Iris pigment epithelial cell (primary cell): Measurements from ENCODE around the gene DPM3.
A peak's percentile ranks its signal among the peaks of the same experiment; 100 is the strongest.
"Not testable (repeated sequence)": the region's sequence is repeated elsewhere in the genome, so short reads cannot be mapped to it uniquely, and the experiment has no call there.

Experiments
- DNase-seq: peaks from one replicate; pipeline ENCODE4 v3.0.0-alpha.2; 2011; ENCODE audit warnings: low read depth

DPM3 gene

DNA sequence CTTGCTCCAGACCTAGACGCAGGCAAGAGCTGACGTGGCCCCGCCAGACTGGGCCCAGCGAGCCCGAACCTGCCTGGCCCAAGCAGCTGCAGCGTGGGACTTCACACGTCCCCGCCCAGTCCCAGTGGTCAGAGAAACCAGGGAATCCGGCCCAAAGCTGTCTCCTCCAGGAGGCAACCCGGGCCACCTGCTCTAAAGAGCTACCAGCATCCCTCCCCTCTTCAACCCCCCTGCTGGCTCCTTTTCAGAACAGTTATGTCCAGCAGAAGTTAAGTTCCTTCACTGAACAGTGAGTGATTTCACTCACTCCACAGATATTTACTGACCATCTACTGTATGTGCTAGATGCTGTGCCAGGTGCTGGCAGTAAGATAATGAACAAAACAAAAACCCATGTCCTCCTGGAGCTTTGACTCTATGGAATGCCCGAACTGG is 14.8 kb downstream of the DPM3 start:
- DNase-seq, result no peak

DNA sequence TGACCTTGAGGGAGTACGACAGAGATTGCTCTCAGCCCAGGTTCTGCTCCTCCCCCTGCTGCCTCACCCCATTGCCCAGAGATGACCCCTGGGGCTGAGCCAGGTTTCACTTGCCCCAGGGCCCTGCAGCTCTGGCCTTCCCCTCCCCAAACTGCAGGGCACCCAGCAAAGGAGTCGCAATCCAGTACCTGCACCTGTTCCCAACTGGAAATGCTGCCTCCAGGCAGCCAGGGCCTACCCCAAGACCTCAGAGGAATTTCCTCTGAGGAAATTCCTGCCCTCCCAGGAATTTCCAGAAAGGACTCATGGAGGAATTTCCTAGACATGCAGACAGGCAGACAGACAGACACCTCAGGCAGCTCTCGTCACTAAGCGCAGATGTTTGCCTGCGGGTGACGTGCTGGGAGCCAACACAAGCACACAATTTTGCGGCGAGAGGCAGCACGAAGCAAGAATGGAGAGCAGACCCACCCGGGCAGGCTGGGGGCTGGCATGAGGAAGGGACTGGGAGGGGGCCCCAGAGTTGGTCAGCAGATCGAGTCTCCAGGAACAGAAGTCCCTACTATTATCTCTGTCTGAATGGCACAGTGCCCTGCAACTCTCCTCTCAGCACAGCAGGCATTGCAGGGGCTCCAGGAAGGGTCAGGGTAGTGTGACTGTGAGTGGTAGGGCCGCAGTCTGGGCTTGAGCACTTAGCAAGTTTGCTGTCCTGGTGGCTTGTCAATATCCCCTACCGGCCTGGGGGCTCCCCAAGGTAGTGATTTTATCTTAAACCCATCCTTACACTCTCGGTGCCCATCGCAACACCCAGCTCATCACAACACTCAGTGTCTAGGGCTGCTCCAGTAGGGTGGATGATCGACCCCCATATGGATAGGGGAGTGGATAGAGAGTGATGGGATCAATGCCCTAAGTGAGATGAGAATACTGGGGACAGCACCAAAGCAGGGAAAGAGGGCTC is 15.5 kb downstream of the DPM3 start:
- DNase-seq, result peak; percentile 11

DNA sequence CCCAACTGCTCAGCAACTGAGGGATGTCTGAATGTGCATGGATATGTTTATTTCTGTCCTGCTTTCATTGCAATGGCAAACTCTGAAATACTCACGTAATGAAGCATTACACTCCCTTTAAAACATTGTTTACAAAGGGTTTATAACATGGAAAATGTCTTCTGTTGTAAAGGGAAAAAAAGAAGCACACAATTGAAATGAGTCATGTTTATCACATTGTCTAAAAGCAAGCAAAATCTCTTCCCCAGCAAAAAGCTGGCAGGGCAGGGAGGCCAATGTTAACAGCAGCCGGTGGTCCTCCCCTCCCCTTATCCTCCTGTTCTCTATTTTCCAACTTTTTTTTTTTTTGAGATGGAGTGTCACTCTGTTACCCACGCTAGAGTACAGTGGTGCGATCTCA is 16.5 kb downstream of the DPM3 start:
- DNase-seq, result no peak

DNA sequence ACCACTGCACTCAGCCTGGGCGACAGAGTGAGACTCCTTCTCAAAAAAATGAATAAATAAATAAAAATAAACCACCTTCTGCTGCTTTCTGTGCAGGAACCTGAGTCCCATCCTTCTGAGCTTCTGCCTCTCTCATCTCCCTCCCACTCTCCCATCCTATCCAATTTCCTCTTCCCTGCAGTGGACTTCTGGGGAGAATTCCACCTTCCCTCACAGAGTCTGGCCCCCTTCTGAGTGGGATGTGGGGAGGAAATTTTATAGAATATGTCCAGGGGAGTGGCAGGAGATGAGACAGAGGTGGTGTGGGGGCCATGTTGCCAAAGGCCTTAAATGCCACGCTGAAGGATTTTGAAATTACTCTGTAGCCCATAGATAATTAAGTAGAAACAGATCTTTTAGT is 18.0 kb downstream of the DPM3 start:
- no peak for DNase-seq

DNA sequence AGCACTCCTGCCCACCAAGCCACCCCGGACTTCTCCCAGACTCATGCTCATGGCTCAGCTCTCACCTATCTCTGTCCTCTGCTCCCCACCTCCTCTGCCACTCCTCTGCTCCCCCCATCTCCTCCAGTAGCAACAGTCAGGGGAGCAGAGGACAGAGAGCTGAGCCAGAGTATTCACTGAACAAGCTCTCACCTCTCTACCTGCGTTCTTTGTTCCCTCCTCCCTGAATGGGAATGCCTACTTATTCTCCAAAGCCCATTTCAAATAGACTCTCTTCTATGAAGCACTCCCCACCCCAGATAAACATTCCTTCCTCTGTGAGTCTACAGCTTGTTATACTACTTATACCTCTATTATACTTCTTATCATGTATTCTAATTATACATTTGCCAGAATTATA is 19.1 kb downstream of the DPM3 start:
- DNase-seq, result no peak

DNA sequence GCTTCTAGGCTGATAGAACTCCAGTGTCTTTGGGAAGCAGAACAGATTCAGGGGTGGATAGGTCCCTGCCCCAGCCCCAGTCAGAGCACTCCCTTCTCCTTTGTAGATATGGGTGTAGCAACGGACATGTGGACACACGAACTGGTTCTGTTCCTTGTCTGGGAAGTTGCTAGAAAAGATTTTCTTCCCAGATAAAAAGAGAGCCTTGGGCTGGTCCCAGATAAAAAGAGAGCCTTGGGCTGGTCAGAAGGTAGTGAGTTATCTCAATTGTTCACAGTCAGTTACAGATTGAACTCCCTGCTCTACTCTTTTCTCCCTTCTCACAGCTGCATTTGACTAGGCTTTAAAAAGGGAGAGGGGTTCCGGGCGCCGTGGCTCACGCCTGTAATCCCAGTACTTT is 20.1 kb downstream of the DPM3 start:
- no peak for DNase-seq

DNA sequence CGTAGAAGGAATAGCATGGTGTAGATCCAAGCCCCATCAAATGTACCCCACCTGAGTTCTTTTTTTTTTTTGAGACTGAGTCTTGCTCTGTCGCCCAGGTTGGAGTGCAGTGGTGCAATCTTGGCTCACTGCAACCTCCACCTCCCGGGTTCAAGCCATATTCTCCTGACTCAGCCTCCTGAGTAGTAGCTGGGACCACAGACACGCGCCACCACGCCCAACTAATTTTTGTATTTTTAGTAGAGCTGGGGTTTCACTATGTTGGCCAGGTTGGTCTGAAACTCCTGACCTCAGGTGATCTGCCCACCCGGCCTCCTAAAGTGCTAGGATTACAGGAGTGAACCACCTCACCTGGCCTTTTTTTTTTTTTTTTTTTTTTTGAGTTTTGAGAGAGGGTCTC is 22.2 kb downstream of the DPM3 start:
- DNase-seq, result not testable (repeated sequence)

DNA sequence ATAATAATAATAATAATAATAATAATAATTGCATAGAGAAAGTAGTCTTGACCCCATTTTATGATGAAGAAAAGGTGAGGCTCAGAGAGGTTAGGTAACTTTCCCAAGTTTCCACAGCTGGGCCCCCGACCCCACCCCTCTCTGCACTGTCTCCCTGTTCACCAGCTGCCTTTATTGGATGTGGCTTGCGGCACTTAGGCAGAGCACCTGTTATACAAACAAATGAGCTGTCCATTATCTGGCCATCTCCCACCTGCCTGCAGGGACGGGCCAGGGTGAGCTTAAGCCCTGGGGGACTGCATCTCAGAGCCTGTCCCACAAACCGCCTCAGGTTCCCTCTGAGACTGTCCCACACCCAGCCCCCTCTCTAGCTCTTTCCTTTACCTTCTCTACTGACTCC is 22.7 kb downstream of the DPM3 start:
- DNase-seq, result no peak

DNA sequence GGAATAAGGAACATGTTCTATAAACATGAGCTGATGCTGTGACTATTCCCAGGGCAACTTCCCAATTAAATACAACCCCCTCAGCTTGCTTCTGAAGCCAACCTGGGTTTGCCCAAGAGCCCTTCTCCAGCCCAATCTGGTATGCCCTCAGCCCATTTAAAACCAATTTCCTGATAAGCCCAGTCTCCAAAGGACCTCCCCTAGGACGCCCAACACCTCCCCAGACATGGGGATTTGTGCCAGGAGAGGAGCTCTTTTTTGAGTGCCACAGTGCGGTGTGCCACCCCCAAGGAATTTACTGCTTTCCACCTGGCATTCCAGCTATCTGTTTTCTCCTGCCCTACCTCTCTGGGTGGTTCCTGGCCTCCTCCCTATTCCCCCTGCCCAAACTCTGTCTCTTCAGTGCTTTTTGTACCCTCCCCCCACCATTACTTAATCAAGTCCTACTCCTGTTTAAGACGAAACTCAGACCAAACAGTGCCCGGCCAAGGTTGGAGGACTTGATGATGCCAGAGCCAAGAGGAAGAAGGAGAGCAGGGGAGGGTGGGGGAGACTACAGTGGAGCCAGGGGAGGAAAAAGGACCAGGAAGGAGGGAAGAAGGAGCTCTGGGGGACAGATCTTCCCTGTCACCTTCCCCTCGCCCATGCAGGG is 24.1 kb downstream of the DPM3 start:
- no peak for DNase-seq

DNA sequence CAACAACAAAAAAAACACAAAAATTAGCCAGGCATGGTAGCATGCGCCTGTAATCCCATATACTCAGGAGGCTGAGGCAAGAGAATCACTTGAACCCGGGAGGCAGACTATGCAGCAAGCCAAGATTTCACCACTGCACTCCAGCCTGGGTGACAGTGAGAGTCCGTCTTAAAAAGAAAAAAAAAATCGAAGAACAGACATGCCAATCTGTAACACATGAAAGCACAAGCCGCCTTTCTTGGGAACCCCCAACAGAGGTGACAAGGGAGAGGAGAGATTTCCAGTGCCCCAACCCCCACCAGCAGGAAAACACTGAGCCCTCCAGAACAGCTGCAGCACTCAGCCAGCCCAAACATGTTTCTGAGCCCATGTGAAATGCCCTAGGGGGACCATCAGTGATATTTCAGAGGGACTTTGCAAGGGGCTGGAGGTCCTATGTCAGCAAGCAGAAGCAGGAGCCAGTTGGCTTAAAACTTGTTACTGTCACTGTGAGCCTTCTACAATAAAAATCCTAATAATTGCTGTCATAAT is 26.8 kb downstream of the DPM3 start:
- DNase-seq, result no peak

DNA sequence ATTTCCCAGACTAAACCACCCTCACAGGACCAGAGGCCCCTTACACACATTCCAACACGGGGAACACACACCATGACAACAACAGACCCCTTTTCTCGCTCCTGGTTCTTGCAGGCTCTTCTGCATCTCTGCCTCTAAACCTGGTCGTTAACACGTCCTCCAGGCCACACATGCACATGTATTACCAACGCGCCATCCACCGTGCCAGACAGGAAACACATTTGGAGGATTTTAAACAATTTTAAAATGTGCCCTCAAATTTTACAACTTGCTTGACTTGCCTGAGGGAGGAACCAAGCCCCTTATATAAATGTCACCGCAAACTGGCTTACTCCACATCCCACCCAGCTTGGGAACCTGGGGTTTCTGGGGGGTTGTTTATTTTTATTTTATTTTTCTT is 29.5 kb downstream of the DPM3 start:
- DNase-seq, result no peak

DNA sequence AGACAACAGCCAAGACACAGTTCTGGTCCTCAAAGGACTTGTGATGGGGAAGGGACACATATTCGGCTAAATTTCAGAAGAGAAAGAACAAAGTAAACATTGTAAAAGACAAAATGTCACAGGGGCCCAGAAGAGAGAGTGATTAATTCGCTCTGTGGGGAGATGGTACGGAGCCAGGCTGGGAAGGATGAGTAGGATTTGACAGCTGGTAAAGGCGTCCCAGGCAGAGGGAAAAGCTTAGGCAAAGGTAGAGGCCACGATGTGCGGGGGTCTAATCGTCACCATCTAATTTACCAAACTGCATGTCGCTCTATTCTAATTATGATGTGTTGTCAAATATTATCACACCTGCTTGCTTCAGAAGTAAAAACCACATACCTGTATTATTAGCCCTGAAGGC is 29.9 kb downstream of the DPM3 start:
- DNase-seq, result no peak

DNA sequence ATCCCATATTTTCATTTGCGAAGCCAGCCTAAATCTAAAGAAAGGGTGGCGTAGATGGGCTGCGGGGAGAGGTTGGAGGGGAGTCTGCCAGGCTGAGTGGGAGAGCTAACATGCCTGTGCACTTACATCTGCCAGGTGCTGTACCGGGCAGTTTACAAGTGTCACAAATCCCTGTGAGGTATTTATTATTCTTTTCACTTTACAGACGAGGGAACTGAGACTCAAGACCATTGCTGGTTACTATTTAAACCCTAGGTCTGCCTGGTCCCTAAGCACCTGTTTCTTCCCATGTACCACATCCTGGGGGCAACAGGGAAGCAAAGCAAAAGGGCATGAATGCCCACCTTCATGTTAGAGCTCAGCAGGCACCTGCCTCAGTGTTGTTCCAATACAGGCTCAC is 32.0 kb downstream of the DPM3 start:
- DNase-seq, result no peak

DNA sequence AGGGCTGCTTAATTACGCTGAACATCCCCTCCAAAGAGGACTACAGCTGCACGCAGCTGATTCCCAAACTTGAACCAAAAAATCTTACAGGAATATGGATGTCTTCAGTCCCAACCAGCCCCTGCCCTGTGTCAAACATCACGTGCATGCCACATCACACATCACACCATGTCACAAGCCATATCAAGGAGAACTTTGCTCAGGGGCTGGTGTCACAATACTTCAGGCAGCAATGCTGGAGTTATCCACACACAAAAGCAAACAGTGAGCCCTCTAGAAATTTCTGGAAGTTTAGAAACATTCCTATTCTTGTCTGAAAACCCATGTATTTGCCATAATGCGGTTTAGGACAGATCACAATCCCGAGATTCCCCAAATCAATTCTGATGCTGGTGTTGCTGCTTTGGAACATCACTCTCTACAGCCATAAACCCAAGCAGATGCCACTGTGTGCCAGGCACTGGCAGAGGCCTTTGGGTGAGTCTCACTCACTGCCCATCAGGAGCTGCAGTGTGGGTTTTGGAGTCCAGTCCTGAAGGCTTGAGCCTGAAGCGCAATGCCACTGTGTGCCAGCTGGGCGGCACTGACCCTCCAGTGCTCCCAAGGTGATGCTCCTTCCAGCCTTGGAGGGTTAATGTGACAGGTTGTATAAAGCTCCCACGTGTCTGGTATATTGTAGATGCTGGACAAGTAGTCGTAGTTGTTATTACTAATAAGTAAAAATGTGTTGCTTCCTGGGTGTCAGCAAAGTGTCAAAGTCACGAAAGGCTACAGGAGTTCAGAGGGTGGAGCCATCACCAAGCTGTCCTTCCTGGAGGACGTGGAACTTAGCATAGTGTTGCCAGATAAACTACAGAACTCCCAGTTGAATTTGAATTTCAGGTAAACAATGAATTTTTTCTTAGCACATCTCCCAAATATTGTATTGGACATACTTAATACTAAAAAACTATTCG is 32.7 kb downstream of the DPM3 start:
- no peak for DNase-seq

DNA sequence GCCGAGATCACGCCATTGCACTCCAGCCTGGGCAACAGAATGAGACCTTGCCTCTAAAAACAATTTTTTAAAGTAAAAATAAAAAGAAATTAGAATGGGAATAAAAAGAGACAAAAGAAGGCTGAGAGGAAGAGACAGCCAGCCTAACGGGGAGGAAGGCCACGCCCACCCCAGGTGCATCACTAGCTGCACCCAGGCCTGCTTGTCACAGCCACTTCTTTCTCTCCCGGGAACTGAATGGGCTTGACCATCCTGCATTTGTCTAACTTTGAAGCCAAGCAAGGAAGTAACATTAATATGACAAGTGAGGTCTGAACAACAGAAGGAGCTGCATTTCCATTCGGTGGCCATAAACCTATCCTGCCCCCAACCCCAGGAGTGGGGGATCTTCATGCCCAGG is 33.5 kb downstream of the DPM3 start:
- no peak for DNase-seq

DNA sequence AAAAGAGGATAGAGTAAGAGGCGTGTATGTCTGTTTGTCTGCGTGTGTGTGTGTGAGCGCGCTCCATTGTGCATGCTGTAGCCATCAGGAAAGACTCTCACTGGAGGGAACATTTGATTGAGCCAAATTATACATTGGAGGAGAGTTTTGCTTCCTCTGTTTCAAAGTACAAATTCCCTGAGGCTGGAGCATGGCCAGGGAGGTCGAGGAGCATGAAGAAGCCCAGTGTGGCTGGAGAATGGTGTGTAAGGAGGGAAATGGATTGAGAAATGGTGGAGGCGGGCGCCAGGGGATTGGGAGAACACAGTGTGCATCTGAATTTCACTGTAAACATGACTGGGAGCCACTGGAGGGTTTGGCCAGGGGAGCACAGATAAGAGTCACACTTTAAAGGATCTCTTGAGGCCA is 34.7 kb downstream of the DPM3 start:
- peak; percentile 21 for DNase-seq

DNA sequence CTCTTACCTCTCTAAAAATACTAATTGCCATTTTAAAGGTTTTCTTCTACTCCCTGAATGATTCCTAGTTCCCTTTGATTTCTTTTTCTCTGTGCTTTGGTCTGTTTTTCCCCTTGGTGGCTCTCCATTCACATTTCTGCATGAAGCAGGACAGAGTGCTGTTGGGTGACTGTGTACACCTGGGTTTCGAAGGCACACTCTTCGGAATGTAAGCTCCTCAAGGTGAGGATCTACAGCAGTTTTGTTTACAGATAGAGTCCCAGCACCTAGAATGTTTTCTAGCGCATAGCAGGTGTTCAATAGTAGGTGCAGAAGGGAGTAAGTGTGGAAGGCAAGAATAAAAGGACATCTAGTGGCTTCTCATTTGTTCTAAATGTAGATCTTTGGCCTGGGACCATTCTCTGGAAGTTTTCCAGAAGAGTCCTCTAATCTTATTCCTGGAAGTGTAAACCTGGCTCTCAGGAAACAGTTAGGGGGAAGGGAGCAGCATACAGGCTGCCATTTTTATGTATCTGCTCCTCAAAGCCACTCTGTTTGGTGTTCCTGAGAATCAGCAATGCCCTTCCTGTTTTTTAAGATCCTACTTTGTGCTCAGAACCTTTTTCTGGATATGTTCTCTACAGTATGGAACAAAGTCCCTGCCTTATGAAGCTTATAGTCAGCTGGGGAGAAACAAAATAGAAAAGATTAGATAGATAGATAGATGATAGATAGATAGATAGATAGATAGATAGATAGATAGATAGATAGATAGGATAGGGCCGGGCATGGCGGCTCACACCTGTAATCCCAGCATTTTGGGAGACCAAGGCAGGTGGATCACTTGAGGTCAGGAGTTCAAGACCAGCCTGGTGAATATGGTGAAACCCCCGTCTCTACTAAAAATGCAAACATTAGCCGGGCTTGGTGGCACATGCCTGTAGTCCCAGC is 35.5 kb downstream of the DPM3 start:
- DNase-seq, result no peak

DNA sequence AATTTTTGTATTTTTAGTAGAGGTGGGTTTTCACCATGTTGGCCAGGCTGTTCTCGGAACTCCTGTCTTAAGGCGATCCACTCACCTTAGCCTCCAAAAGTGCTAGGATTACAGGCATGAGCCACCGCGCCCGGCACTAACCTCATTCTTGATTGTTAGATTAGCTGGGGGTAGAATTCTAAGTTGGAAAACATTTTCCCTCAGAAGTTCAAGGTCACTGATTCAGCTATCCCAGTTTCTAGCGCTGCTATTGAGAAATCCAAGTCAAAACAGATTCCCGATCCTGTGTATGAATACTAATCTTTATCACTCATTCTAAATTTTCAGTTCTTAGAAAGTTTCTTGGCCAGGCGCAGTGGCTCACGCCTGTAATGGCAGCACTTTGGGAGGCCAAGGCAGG is 37.0 kb downstream of the DPM3 start:
- DNase-seq, result no peak

DNA sequence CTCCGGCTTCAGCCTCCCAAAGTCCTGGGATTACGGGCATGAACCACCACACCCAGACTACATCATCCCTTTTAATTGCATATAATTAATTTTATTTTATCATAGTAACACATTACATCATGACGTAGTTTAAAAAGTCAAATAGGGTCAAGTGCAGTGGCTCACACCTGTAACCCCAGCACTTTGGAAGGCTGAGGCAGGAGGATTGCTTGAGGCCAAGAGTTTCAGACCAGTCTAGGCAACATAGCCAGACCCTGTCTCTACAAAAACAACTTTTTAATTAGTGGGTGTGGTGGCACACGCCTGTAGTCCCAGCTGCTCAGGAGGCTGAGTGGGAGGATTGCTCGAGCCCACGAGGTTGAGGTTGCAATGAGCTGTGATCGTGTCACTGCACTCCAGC is 41.0 kb downstream of the DPM3 start:
- DNase-seq, result no peak

DNA sequence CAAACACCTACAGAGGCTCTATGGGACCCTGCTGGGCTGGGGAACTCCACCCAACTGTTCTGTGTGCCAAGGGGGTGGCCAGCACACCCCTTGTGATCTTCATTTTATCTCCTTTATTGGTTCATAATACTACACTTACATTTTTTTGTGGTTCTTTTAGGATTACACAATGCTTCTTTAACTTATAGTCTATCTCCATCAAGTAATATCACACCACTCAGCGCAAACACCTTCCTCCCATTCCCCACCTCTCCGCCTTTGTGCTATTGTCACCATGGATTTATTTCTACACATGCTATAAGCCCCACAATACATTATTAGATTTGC is 45.7 kb downstream of the DPM3 start:
- no peak for DNase-seq
